HepG2 (cell line): ENCODE data around the gene MECR. TPM values are rescaled to one million over a fixed set of nuclear protein-coding genes. Genes with fewer than 3 reads are reported as not detected.

ENCODE experiments used
- ATAC-seq: fragments of 200-7000 bp; cut with Tn5 transposase; 3 replicates; pipeline ENCODE4 v1.9.1; 2020; ENCODE audit warnings: mild to moderate bottlenecking, moderate library complexity
- BruUV-seq: library from RNA; stranded (reverse); fragments of 400-500 nt; replicated peaks from 2 replicates; lab custom pipeline; 2021; lab: Mats Ljungman, UMichigan
- CTCF ChIA-PET: fragments of 300-600 bp; formaldehyde crosslinking; extraction: SDS; loops from one replicate; lab custom pipeline; 2021; ENCODE audit warnings: low total read pairs, inconsistent platforms, low intra/inter-chr PET ratio; lab: Yijun Ruan, JAX
- POLR2A ChIA-PET: fragments of 350-600 bp; sonication (Branson Sonifier 250); formaldehyde crosslinking; loops from one replicate; lab custom pipeline; 2020; ENCODE audit warnings: antibody characterized with exemption, inconsistent platforms; lab: Yijun Ruan, JAX
- DNase-seq: peaks from one replicate; pipeline ENCODE4 v3.0.0-alpha.2; 2015; ENCODE audit warnings: low spot score
- FAIRE-seq: peaks from 3 replicates; lab custom pipeline; 2011; peaks lifted over from hg19 to GRCh38; lab: Jason Lieb, UNC
- H2AFZ ChIP-seq: one replicate; pipeline ENCODE4 v1.6.1; 2011; ENCODE audit warnings: low read length, inconsistent platforms
- H3K27ac ChIP-seq: fragments of 300-600 bp; 3 replicates; pipeline ENCODE4 v1.8.0; 2011; ENCODE audit warnings: mixed run types, mild to moderate bottlenecking, mixed read lengths, low read length, inconsistent platforms; ENCODE audit not compliant: insufficient read depth; ENCODE audit errors: extremely low read length
- H3K27me3 ChIP-seq, 2 experiments: fragments of 200-600 bp in 1 of 2; 2 replicates in 1 of 2; 3 replicates in 1 of 2; pipeline versions ENCODE4 v1.6.0 to v1.8.0; 2011; ENCODE audit warnings: low read length in 2 of 2, mild to moderate bottlenecking in 2 of 2, moderate library complexity in 2 of 2, inconsistent platforms in 1 of 2; ENCODE audit not compliant: insufficient read depth in 2 of 2, control insufficient read depth in 1 of 2
- H3K36me3 ChIP-seq, 2 experiments: fragments of 200-600 bp in 1 of 2; replicated peaks in 1 of 2; 2 replicates in 1 of 2; 3 replicates in 1 of 2; pipeline versions ENCODE4 v1.5.1 to v1.8.0; 2011; ENCODE audit warnings: low read length in 2 of 2, inconsistent platforms in 1 of 2; ENCODE audit not compliant: insufficient read depth in 2 of 2, control insufficient read depth in 1 of 2
- H3K4me1 ChIP-seq: 2 replicates; pipeline ENCODE4 v1.5.1; 2012; ENCODE audit warnings: low read length, inconsistent platforms; ENCODE audit not compliant: insufficient read depth
- H3K4me2 ChIP-seq: 2 replicates; pipeline ENCODE4 v1.6.0; 2011; ENCODE audit warnings: low read depth, low read length, inconsistent platforms
- H3K4me3 ChIP-seq, 3 experiments: fragments of 200-600 bp in 1 of 3; sonication (generic), shearing (Covaris generic) in 1 of 3; replicated peaks in 1 of 3; 2 replicates each; pipeline ENCODE4 v1.5.1; 2011 to 2016; ENCODE audit warnings: low read length in 3 of 3, inconsistent platforms in 2 of 3, low read depth in 2 of 3, mild to moderate bottlenecking in 2 of 3, control low read depth in 1 of 3, mixed read lengths in 1 of 3; ENCODE audit not compliant: insufficient read depth in 1 of 3
- H3K79me2 ChIP-seq: one replicate; pipeline ENCODE4 v1.6.1; 2011; ENCODE audit warnings: low read length, inconsistent platforms; ENCODE audit not compliant: insufficient read depth
- H3K9ac ChIP-seq: 2 replicates; pipeline ENCODE4 v1.6.0; 2011; ENCODE audit warnings: mild to moderate bottlenecking, low read depth, low read length, inconsistent platforms; ENCODE audit not compliant: insufficient read depth
- H3K9me3 ChIP-seq: 2 replicates; pipeline ENCODE4 v1.5.1; 2012; ENCODE audit warnings: mild to moderate bottlenecking, low read length
- H4K20me1 ChIP-seq: 2 replicates; pipeline ENCODE4 v1.6.0; 2011; ENCODE audit warnings: inconsistent platforms, mild to moderate bottlenecking, low read length, moderate library complexity; ENCODE audit not compliant: insufficient read depth
- AHR ChIP-seq: IDR thresholded peaks from 2 replicates; pipeline ENCODE4 v1.6.1; 2018; ENCODE audit warnings: missing genetic modification reagents, missing compliant biosample characterization
- FOXP4 ChIP-seq: sonication (generic); formaldehyde crosslinking; IDR thresholded peaks from 2 replicates; pipeline ENCODE4 v1.4.0; 2020; ENCODE audit warnings: missing genetic modification reagents
- GATAD2A ChIP-seq: IDR thresholded peaks from 2 replicates; pipeline ENCODE4 v1.6.1; 2016
- KDM4B ChIP-seq: sonication (generic); formaldehyde crosslinking; IDR thresholded peaks from 2 replicates; pipeline ENCODE4 v1.4.0; 2020; ENCODE audit warnings: missing genetic modification reagents
- KLF13 ChIP-seq: sonication (generic); formaldehyde crosslinking; IDR thresholded peaks from 2 replicates; pipeline ENCODE4 v1.4.0; 2020; ENCODE audit warnings: mild to moderate bottlenecking, missing genetic modification reagents
- MAX ChIP-seq: IDR thresholded peaks from 2 replicates; pipeline ENCODE4 v1.6.1; 2012; ENCODE audit warnings: inconsistent platforms
- NR2C2 ChIP-seq: sonication (generic); formaldehyde crosslinking; IDR thresholded peaks from 2 replicates; pipeline ENCODE4 v1.4.0; 2020; ENCODE audit warnings: missing genetic modification reagents, mild to moderate bottlenecking, moderate library complexity, borderline replicate concordance
- PAXIP1 ChIP-seq: sonication (generic); formaldehyde crosslinking; conservative IDR thresholded peaks from 2 replicates; pipeline ENCODE4 v1.4.0; 2020; ENCODE audit warnings: mild to moderate bottlenecking, missing genetic modification reagents, moderate library complexity
- PPARG ChIP-seq: conservative IDR thresholded peaks from 2 replicates; pipeline ENCODE4 v1.6.1; 2016; ENCODE audit warnings: missing biosample characterization, missing genetic modification reagents
- SALL1 ChIP-seq: sonication (generic); formaldehyde crosslinking; IDR thresholded peaks from 2 replicates; pipeline ENCODE4 v1.8.0; 2022; ENCODE audit warnings: mild to moderate bottlenecking, missing genetic modification reagents
- TBL1XR1 ChIP-seq: fragments of 150-350 bp; IDR thresholded peaks from 2 replicates; pipeline ENCODE4 v1.6.1; 2014; ENCODE audit warnings: borderline replicate concordance, low read length; ENCODE audit not compliant: partially characterized antibody
- ZNF598 ChIP-seq: sonication (generic); formaldehyde crosslinking; IDR thresholded peaks from 2 replicates; pipeline ENCODE4 v1.5.1; 2020; ENCODE audit warnings: mild to moderate bottlenecking, missing genetic modification reagents, borderline replicate concordance
- ZNF850 ChIP-seq: sonication (generic); formaldehyde crosslinking; conservative IDR thresholded peaks from 2 replicates; pipeline ENCODE4 v1.9.0; 2021; ENCODE audit warnings: mild to moderate bottlenecking, missing genetic modification reagents
- WGBS: methylation state at CpG from one replicate; pipeline ENCODE4 v1.1.6; 2017; ENCODE audit warnings: low lambda C conversion rate; 5-methylcytosine and 5-hydroxymethylcytosine counted together
- in situ Hi-C: cut with HindIII; loops from 2 replicates; pipeline ENCODE4 v1.10.0; 2017; ENCODE audit warnings: low pct_unique_long_range_greater_than_20kb; ENCODE audit not compliant: extremely low pct_ligation_motif_present
- intact Hi-C: fragments of 100-400 bp; cut with micrococcal nuclease; formaldehyde crosslinking; loops from one replicate; pipeline ENCODE4 v1.10.0; 2022; ENCODE audit not compliant: unreplicated experiment
- polyA plus RNA-seq, 8 experiments: library from polyadenylated mRNA; depleted of rRNA in 3 of 8; stranded (reverse) in 7 of 8; unstranded in 1 of 8; fragments of >200 nt; fragmentation: Illumina TruSeq in 4 of 8; extraction: Trizol in 4 of 8; gene quantifications; 2 replicates each; pipeline versions ENCODE4 v1.2.1 to v1.2.3, GENCODE V29; 2011 to 2016; ENCODE audit warnings: low read depth in 4 of 8, missing spikeins in 1 of 8, mixed read lengths in 1 of 8; ENCODE audit not compliant: insufficient read depth in 1 of 8
- total RNA-seq, 5 experiments: library from RNA; depleted of rRNA; stranded (reverse); fragments of >200 nt; fragmentation: Illumina TruSeq; extraction: Trizol; gene quantifications; 2 replicates each; pipeline ENCODE4 v1.2.3, GENCODE V29; 2016; ENCODE audit warnings: low read depth in 1 of 5
- TF ChIP-seq, protein P1 (sequence below): conservative IDR thresholded peaks from 2 replicates; pipeline ENCODE4 v1.6.1; 2018; ENCODE audit warnings: missing genetic modification reagents
- TF ChIP-seq, protein P2 (sequence below): sonication (generic); formaldehyde crosslinking; IDR thresholded peaks from 2 replicates; pipeline ENCODE4 v1.8.0; 2022; ENCODE audit warnings: mild to moderate bottlenecking, missing genetic modification reagents; ENCODE audit not compliant: insufficient replicate concordance

The MECR gene
- total and polyA plus RNA-seq, 2 of the 13 experiments (the other 11 are each of a cell fraction or from before 2014, with no cell fraction given) = 18.8 to 24.9 TPM

- ChIA-PET CTCF (no interaction called here), POLR2A (interaction anchor here (1.5 to 3.2 kb wide), 2 partner anchors 21 to 36 kb away, joined by 5 to 13 read pairs; partner anchors contain the start of gene SRSF4)
- 20% methylated on average over 8 of the region's 8 CpGs for WGBS
- H2AFZ ChIP-seq = no peak overlapping the region
- peak; percentile 92 for FAIRE-seq
- no peaks in the 10 kb centered on the region for H3K9me3 ChIP-seq
- H3K27ac ChIP-seq = peak overlapping the region; percentile 82
- in situ Hi-C loops = no loop called here
- H3K36me3 ChIP-seq = peaks cover 14 to 36% of the 10 kb centered on the region in 2 experiments
- H3K4me1 ChIP-seq = peaks cover 32% of the 10 kb centered on the region
- no TSS peak for BruUV-seq
- intact Hi-C loops = loop anchor here (1.0 kb wide), 2 partner anchors 22 to 51 kb away; no protein-coding TSS in a partner anchor
- DNase-seq = peak; percentile 92
- peak; percentile 96 for ATAC-seq
- H3K4me3 ChIP-seq = no peak overlapping the region
- H3K4me2 ChIP-seq = peak overlapping the region; percentile 63
- no peak overlapping the region for H3K9ac ChIP-seq
- no peaks in the 10 kb centered on the region for H3K79me2 ChIP-seq
- H3K27me3 ChIP-seq = no peaks in the 10 kb centered on the region
- no peaks in the 10 kb centered on the region for H4K20me1 ChIP-seq
- TF ChIP-seq PPARG (CRISPR knock-in tag) (peak; percentile 98), AHR (no peak), GATAD2A (CRISPR knock-in tag) (peak; percentile 76), ZNF850 (CRISPR knock-in tag) (no peak), KLF13 (CRISPR knock-in tag) (no peak), MAX (peak; percentile 56), TBL1XR1 (peak; percentile 57), PAXIP1 (peak; percentile 87), KDM4B (CRISPR knock-in tag) (no peak; the same call in 1 of the 2 replicates), ZNF598 (CRISPR knock-in tag) (no peak), SALL1 (no peak; the same call in 1 of the 2 replicates), FOXP4 (CRISPR knock-in tag) (peak; percentile 33; the same call in 1 of the 2 replicates), NR2C2 (CRISPR knock-in tag) (peak; percentile 58; the same call in 1 of the 2 replicates)
- TF ChIP-seq, protein P1, sequence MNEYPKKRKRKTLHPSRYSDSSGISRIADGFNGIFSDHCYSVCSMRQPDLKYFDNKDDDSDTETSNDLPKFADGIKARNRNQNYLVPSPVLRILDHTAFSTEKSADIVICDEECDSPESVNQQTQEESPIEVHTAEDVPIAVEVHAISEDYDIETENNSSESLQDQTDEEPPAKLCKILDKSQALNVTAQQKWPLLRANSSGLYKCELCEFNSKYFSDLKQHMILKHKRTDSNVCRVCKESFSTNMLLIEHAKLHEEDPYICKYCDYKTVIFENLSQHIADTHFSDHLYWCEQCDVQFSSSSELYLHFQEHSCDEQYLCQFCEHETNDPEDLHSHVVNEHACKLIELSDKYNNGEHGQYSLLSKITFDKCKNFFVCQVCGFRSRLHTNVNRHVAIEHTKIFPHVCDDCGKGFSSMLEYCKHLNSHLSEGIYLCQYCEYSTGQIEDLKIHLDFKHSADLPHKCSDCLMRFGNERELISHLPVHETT = no peak
- TF ChIP-seq, protein P2, sequence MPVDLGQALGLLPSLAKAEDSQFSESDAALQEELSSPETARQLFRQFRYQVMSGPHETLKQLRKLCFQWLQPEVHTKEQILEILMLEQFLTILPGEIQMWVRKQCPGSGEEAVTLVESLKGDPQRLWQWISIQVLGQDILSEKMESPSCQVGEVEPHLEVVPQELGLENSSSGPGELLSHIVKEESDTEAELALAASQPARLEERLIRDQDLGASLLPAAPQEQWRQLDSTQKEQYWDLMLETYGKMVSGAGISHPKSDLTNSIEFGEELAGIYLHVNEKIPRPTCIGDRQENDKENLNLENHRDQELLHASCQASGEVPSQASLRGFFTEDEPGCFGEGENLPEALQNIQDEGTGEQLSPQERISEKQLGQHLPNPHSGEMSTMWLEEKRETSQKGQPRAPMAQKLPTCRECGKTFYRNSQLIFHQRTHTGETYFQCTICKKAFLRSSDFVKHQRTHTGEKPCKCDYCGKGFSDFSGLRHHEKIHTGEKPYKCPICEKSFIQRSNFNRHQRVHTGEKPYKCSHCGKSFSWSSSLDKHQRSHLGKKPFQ = no peak
These were observed 84.8 kb downstream of the MECR start for GRCh38 chr1:29145739-29146437.
